Measurements from ENCODE around the gene TMEM132A.

GRCh38 chr11:60910281-60910687 lies 14.0 kb upstream of the TMEM132A start:
- TF ChIP-seq CTCF (conservative IDR thresholded peaks at IDR 0.05; ENCODE audit: low read depth, low read length) (no peak), EZH2 (IDR thresholded peaks at IDR 0.05; ENCODE audit: low read length, unreplicated experiment) (no peak), EZH2phosphoT487 (IDR thresholded peaks at IDR 0.05; ENCODE audit: borderline replicate concordance, low read length) (no peak)

Measured in PC-3 (cell line).